Activated CD4-positive, alpha-beta T cell treated with anti-CD3 and anti-CD28 coated beads for 36 hours (primary cell): Measurements from ENCODE around the gene MXD3. TPM values are rescaled to one million over a fixed set of nuclear protein-coding genes. Genes with fewer than 3 reads are reported as not detected.
"Not testable (repeated sequence)": the region's sequence is repeated elsewhere in the genome, so short reads cannot be mapped to it uniquely, and the experiment has no call there.

Experiments used
- ATAC-seq: fragments of 200-7000 bp; cut with Tn5 transposase; one replicate; pipeline ENCODE4 v1.10.0; 2021; ENCODE audit warnings: mild to moderate bottlenecking, moderate library complexity
- CTCF ChIA-PET: fragments of 350-600 bp; sonication (Branson Sonifier 250); formaldehyde crosslinking; loops from one replicate; lab custom pipeline; 2021; ENCODE audit warnings: antibody characterized with exemption; lab: Charles Lee
- POLR2A ChIA-PET: fragments of 350-600 bp; sonication (Branson Sonifier 250); formaldehyde crosslinking; loops from one replicate; lab custom pipeline; 2021; ENCODE audit warnings: antibody characterized with exemption, inconsistent platforms; lab: Charles Lee
- DNase-seq: peaks from one replicate; pipeline ENCODE4 v3.0.0-alpha.2; 2020
- H3K27ac Mint-ChIP-seq: one replicate; pipeline ENCODE4 v1.8.0; 2021; ENCODE audit warnings: mixed read lengths
- H3K27me3 Mint-ChIP-seq: one replicate; pipeline ENCODE4 v1.8.0; 2021; ENCODE audit warnings: mixed read lengths
- H3K36me3 Mint-ChIP-seq: one replicate; pipeline ENCODE4 v1.8.0; 2021; ENCODE audit warnings: low read depth, mixed read lengths
- H3K4me1 Mint-ChIP-seq: one replicate; pipeline ENCODE4 v1.8.0; 2021; ENCODE audit warnings: mixed read lengths
- H3K4me3 Mint-ChIP-seq: one replicate; pipeline ENCODE4 v1.8.0; 2021; ENCODE audit warnings: mild to moderate bottlenecking, moderate library complexity, mixed read lengths
- H3K9me3 Mint-ChIP-seq: one replicate; pipeline ENCODE4 v1.8.0; 2021; ENCODE audit warnings: low read depth, mixed read lengths
- intact Hi-C, 2 experiments: fragments of 100-400 bp; cut with DNase I in 1 of 2; cut with micrococcal nuclease in 1 of 2; formaldehyde crosslinking; loops; one replicate each; pipeline versions ENCODE4 v1.14.2 to v1.15.1; 2022 to 2024; cut with DNase I, micrococcal nuclease
- total RNA-seq, 2 experiments: library from RNA; stranded (reverse); gene quantifications; one replicate each; pipeline ENCODE4 v1.2.3, GENCODE V29; 2021

MXD3 gene
- total RNA-seq, 2 experiments from 2014 or later = 21.3 to 27.2 TPM

DNA sequence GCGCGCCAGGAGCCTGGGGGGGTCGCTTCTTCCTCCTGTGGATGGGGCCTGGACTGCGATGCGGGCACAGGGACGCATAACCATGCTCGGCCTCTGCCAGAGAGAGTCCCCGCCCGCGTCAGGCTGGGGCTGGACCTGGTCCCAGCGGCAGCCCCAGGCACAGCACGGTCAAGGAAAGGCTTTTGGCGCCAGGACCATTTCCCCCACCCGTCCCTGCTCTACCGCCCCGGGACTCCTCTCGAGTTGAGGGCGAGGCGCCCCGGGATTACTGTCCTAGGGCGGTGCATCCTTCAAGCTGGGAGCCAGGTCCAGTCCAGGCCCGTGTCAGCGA lies 341 bp downstream of the MXD3 start:
- no peaks in the 10 kb centered on the region for H3K9me3 Mint-ChIP-seq
- POLR2A ChIA-PET = interaction anchor here (1.3 kb wide), 1 partner anchor 115 kb away, joined by 5 read pairs; the partner anchor contains the start of gene GRK6
- DNase-seq (no peak), ATAC-seq (no peak)
- peaks cover 33% of the 10 kb centered on the region for H3K4me1 Mint-ChIP-seq
- CTCF ChIA-PET = interaction anchor here (1.1 to 4.9 kb wide), 6 partner anchors 13 to 198 kb away, joined by 3 to 47 read pairs (median 6); no protein-coding TSS in a partner anchor
- peaks cover 15% of the 10 kb centered on the region for H3K36me3 Mint-ChIP-seq
- no peaks in the 10 kb centered on the region for H3K27me3 Mint-ChIP-seq
- H3K27ac Mint-ChIP-seq = no peak overlapping the region
- intact Hi-C loops = loop anchor here (1.0 to 10.0 kb wide), 5 partner anchors 73 to 664 kb away; partner anchors contain the start of genes FGFR4 (in 1 of the 2), PDLIM7 (in 1 of the 2), SLC34A1 (in 1 of the 2) and TMED9 (in 1 of the 2)
- peak overlapping the region; percentile 85 for H3K4me3 Mint-ChIP-seq

DNA sequence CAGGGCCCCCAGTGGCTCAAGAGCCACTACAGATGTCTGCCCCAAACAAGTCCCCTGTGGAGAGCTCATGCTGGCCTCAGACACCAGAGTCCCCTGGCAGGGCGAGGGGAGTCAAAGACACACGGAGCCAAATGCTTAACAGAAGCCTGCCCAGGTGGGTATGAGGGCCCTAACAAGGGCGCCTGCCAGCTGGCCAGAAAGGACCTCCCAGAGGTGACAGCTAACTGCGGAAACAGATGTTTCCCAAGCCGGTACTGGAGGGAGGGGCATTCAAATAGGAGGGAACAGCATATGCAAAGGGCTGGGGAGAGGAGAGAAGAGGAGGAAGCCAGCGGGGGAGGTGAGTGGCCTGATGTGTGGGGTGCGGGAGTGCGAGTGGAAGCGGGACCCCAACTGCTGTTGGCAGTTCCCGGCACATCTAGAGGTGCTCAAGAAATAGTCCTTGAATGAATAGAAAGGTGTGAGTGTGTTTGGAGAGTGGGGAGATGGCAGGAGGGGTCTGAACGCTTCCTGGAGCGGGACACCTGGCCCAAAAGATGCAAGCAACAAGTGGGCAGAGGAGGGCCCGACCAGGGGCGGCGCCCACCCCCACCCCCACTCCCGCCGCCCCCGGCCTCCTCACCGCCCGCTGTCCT lies 824 bp downstream of the MXD3 start:
- H3K27ac Mint-ChIP-seq = peak overlapping the region; percentile 56
- H3K9me3 Mint-ChIP-seq = no peaks in the 10 kb centered on the region
- ATAC-seq (no peak), DNase-seq (peak; percentile 49)
- CTCF ChIA-PET = interaction anchor here (0.8 to 4.9 kb wide), 17 partner anchors 8 to 198 kb away, joined by 3 to 47 read pairs (median 6); partner anchors contain the start of gene DOK3
- intact Hi-C loops = loop anchor here (1.0 to 10.0 kb wide), 5 partner anchors 74 to 664 kb away; partner anchors contain the start of genes FGFR4 (in 1 of the 2), PDLIM7 (in 1 of the 2), SLC34A1 (in 1 of the 2) and TMED9 (in 1 of the 2)
- H3K4me1 Mint-ChIP-seq = peaks cover 38% of the 10 kb centered on the region
- H3K27me3 Mint-ChIP-seq = no peaks in the 10 kb centered on the region
- peaks cover 20% of the 10 kb centered on the region for H3K36me3 Mint-ChIP-seq
- POLR2A ChIA-PET = interaction anchor here (1.5 kb wide), 1 partner anchor 12 kb away, joined by 3 read pairs; no protein-coding TSS in a partner anchor
- H3K4me3 Mint-ChIP-seq = peak overlapping the region; percentile 85

GRCh38 chr5:177310332-177310731 lies 1.4 kb downstream of the MXD3 start:
- POLR2A ChIA-PET = interaction anchor here (1.0 to 1.5 kb wide), 2 partner anchors 12 to 145 kb away, joined by 3 to 4 read pairs; no protein-coding TSS in a partner anchor

DNA sequence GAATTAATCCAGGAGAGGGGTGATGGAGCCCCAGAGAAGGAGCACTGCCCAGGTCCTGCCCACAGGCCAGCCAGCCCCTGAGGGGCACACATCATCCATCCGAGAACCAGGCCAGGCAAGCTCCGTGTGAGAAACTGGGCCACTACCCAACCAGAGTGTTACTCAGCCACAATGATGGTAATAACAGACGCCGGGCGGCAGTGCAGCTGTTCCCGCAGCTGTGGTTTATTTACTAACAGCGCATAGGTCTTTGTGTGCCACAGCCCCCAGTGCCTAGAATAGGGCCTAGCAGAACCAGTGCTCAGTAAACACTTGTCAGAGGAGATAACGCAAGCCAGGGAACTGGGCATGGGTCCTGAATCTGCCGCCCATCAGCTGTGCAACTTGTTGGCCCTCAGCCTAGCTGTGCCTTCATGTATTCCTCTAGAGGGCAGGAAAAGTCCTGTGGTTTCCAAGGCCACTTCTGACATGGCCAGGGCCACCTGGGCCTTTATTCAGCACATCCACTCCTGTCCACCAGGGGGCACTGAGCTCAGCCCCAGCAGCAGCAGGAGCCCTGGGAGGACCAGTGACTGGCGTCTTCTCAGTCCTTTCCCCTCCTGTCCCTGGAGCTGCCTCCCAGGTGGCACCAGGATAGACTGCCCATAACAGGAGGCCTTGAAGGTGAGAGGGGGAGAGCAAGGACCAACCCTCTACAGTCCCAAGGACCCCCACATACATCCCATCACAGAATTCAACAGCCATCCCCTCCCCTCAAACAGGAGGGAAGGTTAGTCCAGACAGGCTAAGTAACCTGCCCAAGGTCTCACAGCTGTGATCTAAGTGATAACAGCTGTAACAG lies 2.1 kb downstream of the MXD3 start:
- intact Hi-C loops = loop anchor here (5.0 to 10.0 kb wide), 5 partner anchors 75 to 895 kb away; partner anchors contain the start of genes HNRNPAB (in 1 of the 2), PDLIM7 (in 1 of the 2), SLC34A1 (in 1 of the 2) and TMED9 (in 1 of the 2)
- ATAC-seq = peak; percentile 28

More at GRCh38 chr5:177310332-177310731, 1.4 kb downstream of the MXD3 start:
- Mint-ChIP-seq H3K4me3 (peak overlapping the region; percentile 85), H3K36me3 (peaks cover 26% of the 10 kb centered on the region), H3K9me3 (no peaks in the 10 kb centered on the region), H3K27me3 (no peaks in the 10 kb centered on the region), H3K4me1 (peaks cover 43% of the 10 kb centered on the region), H3K27ac (no peak overlapping the region)
- CTCF ChIA-PET = interaction anchor here (0.8 to 4.9 kb wide), 33 partner anchors 8 to 211 kb away, joined by 3 to 47 read pairs (median 5); partner anchors contain the start of genes DOK3, LMAN2, PDLIM7 and SLC34A1
- DNase-seq (no peak), ATAC-seq (no peak)
- intact Hi-C loops = loop anchor here (5.0 to 10.0 kb wide), 4 partner anchors 74 to 663 kb away; partner anchors contain the start of genes PDLIM7 (in 1 of the 2), SLC34A1 (in 1 of the 2), TMED9 (in 1 of the 2) and TSPAN17 (in 1 of the 2)

DNA sequence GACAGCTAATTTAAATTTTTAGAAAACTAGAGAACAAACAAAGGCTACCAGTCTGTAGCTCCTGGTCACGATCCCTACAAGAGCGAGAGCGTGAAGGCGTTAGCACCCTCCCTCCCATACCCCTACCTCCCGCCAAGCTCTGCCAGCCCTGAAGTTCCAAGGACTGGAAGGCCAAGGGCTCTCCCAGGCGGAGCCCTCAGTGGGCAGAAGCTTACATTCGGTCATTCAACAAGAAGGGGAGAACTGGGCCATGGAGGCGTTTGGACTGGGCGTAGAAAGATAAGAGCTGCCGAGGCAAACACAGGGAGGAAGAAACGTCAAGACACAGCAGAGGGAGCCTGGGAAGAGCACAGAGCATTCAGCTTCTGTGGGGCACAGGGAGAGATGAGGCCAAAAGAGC lies 3.0 kb downstream of the MXD3 start:
- intact Hi-C loops = loop anchor here in 1 of 2 experiments (10.0 kb wide), 1 partner anchor 896 kb away; the partner anchor contains the start of gene HNRNPAB
- Mint-ChIP-seq H3K9me3 (no peaks in the 10 kb centered on the region), H3K4me1 (peaks cover 50% of the 10 kb centered on the region), H3K27ac (no peak overlapping the region), H3K36me3 (peaks cover 39% of the 10 kb centered on the region), H3K27me3 (no peaks in the 10 kb centered on the region), H3K4me3 (no peak overlapping the region)
- ChIA-PET POLR2A (interaction anchor here (1.2 kb wide), 1 partner anchor 10 kb away, joined by 6 read pairs; no protein-coding TSS in a partner anchor), CTCF (interaction anchor here (0.6 to 4.9 kb wide), 26 partner anchors 10 to 662 kb away, joined by 3 to 47 read pairs (median 7); partner anchors contain the start of genes LMAN2, SLC34A1 and TSPAN17)
- ATAC-seq = no peak
- no peak for DNase-seq

More for the DNA sequence above, 2.1 kb downstream of the MXD3 start:
- H3K36me3 Mint-ChIP-seq = peaks cover 33% of the 10 kb centered on the region
- peak overlapping the region; percentile 25 for H3K27ac Mint-ChIP-seq
- H3K4me1 Mint-ChIP-seq = peaks cover 51% of the 10 kb centered on the region
- POLR2A ChIA-PET = interaction anchor here (1.0 to 1.5 kb wide), 2 partner anchors 11 to 145 kb away, joined by 3 to 4 read pairs; no protein-coding TSS in a partner anchor
- CTCF ChIA-PET = interaction anchor here (0.6 to 4.9 kb wide), 38 partner anchors 9 to 663 kb away, joined by 3 to 47 read pairs (median 4); partner anchors contain the start of genes LMAN2, PDLIM7, SLC34A1 and TSPAN17
- no peaks in the 10 kb centered on the region for H3K27me3 Mint-ChIP-seq
- H3K4me3 Mint-ChIP-seq = peak overlapping the region; percentile 44
- peak; percentile 86 for DNase-seq
- no peaks in the 10 kb centered on the region for H3K9me3 Mint-ChIP-seq

DNA sequence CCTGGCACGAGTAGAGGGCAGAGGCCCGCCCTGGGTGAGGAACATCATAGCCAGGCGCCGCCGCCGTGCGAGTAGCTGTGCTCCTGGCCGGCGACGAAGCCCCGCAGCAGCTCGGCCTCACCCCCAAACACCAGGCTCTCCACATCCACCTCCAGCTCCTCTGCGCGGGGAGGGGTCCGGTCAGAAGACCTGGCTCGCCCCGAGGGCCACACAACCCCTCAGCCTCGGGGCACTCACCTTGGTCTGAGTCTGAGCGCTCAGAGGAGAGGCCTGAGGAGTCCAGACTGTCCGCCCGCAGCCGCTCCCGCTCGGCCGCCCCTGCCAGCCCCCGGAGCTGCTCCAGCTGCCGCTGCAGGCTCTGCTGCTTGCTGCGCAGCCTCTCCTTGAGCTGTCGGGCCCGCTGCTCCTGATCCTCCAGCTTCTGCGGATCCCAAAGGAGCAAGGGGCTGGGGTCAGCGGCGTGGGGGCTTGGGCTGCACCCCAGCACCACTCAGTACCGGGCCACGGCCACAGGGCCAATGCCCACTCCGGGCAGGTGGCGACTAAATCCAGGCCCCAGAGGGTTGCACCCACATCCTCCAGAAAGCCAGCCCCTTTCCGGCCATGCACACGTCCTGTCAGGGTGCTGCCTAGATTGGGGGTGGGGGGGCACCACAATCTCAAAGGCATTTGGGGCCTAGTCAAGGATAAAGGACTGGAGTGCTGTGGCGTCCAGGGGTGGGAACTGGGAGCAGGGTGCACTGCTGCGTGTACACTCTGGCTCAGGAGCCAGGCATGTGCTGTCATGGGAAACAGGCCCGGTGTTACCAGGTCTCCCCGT lies 3.9 kb downstream of the MXD3 start:
- H3K4me1 Mint-ChIP-seq = peaks cover 45% of the 10 kb centered on the region
- DNase-seq = no peak
- intact Hi-C loops = loop anchor here in 1 of 2 experiments (10.0 kb wide), 1 partner anchor 897 kb away; the partner anchor contains the start of gene HNRNPAB
- H3K27me3 Mint-ChIP-seq = no peaks in the 10 kb centered on the region
- POLR2A ChIA-PET = interaction anchor here (1.2 kb wide), 1 partner anchor 11 kb away, joined by 6 read pairs; no protein-coding TSS in a partner anchor
- ATAC-seq = no peak
- H3K4me3 Mint-ChIP-seq = no peak overlapping the region
- H3K9me3 Mint-ChIP-seq = no peaks in the 10 kb centered on the region
- peaks cover 39% of the 10 kb centered on the region for H3K36me3 Mint-ChIP-seq
- CTCF ChIA-PET = interaction anchor here (0.9 to 4.9 kb wide), 10 partner anchors 41 to 208 kb away, joined by 3 to 47 read pairs (median 8); partner anchors contain the start of gene LMAN2
- no peak overlapping the region for H3K27ac Mint-ChIP-seq

- peaks cover 48% of the 10 kb centered on the region for H3K4me1 Mint-ChIP-seq
- H3K9me3 Mint-ChIP-seq = no peaks in the 10 kb centered on the region
- H3K4me3 Mint-ChIP-seq = no peak overlapping the region
- ChIA-PET CTCF (interaction anchor here (1.2 to 1.3 kb wide), 2 partner anchors 82 to 150 kb away, joined by 3 to 4 read pairs; no protein-coding TSS in a partner anchor), POLR2A (no interaction called here)
- H3K27ac Mint-ChIP-seq = peak overlapping the region; percentile 34
- intact Hi-C loops = loop anchor here in 1 of 2 experiments (10.0 kb wide), 1 partner anchor 898 kb away; the partner anchor contains the start of gene HNRNPAB
- H3K36me3 Mint-ChIP-seq = peaks cover 39% of the 10 kb centered on the region
- no peak for DNase-seq
- no peaks in the 10 kb centered on the region for H3K27me3 Mint-ChIP-seq
- no peak for ATAC-seq
These were observed 4.8 kb downstream of the MXD3 start for GRCh38 chr5:177306674-177307543.

GRCh38 chr5:177306103-177306640 lies 5.5 kb downstream of the MXD3 start:
- POLR2A ChIA-PET, H3K9me3 Mint-ChIP-seq, H3K27me3 Mint-ChIP-seq, DNase-seq, ATAC-seq: not testable (repeated sequence)
- H3K4me1 Mint-ChIP-seq = peaks cover 53% of the 10 kb centered on the region
- peak overlapping the region; percentile 93 for H3K4me3 Mint-ChIP-seq
- CTCF ChIA-PET = interaction anchor here (1.2 kb wide), 1 partner anchor 83 kb away, joined by 3 read pairs; no protein-coding TSS in a partner anchor
- peak overlapping the region; percentile 77 for H3K27ac Mint-ChIP-seq
- H3K36me3 Mint-ChIP-seq = peaks cover 42% of the 10 kb centered on the region
- intact Hi-C loops = loop anchor here in 1 of 2 experiments (10.0 kb wide), 1 partner anchor 899 kb away; the partner anchor contains the start of gene HNRNPAB
